Transverse colon (tissue), 4 donors: ENCODE measurements around the gene ZKSCAN4. TPM values are rescaled to one million over a fixed set of nuclear protein-coding genes. Genes with fewer than 3 reads are reported as not detected.

Source experiments
- DNase-seq: peaks from one replicate; pipeline ENCODE4 v3.0.0-alpha.2; 2019
- H3K27ac ChIP-seq, 4 donors: fragments of 200-600 bp; sonication (generic); 2 replicates each; pipeline ENCODE4 v1.5.1; 2016 to 2018; ENCODE audit warnings: inconsistent platforms in 4 of 4
- H3K27me3 ChIP-seq: fragments of 200-600 bp; sonication (generic); 2 replicates; pipeline ENCODE4 v1.5.1; 2017; ENCODE audit warnings: inconsistent platforms
- H3K36me3 ChIP-seq, 4 donors: fragments of 200-600 bp; sonication (generic); 2 replicates each; pipeline ENCODE4 v1.5.1; 2017 to 2019; ENCODE audit warnings: inconsistent platforms in 4 of 4
- H3K4me1 ChIP-seq, 4 donors: fragments of 200-600 bp; sonication (generic); 2 replicates each; pipeline ENCODE4 v1.5.1; 2017 to 2020; ENCODE audit warnings: inconsistent platforms in 4 of 4
- H3K4me3 ChIP-seq, 4 donors: fragments of 200-600 bp; sonication (generic); 1 replicate in 1 of 4; 2 replicates in 3 of 4; pipeline versions ENCODE4 v1.5.1 to v1.6.1; 2017 to 2019; ENCODE audit warnings: inconsistent platforms in 4 of 4
- H3K9me3 ChIP-seq, 2 donors: fragments of 200-600 bp; sonication (generic); 2 replicates each; pipeline ENCODE4 v1.5.1; 2017 to 2019; ENCODE audit warnings: inconsistent platforms in 2 of 2
- EP300 ChIP-seq: sonication (generic); formaldehyde crosslinking; IDR thresholded peaks from one replicate; pipeline ENCODE4 v1.6.1; 2017; ENCODE audit warnings: antibody characterized with exemption, low read depth
- POLR2A ChIP-seq: fragments of 450-650 bp; IDR thresholded peaks from one replicate; pipeline ENCODE4 v1.6.1; 2016; ENCODE audit warnings: antibody characterized with exemption, mild to moderate bottlenecking, moderate library complexity
- POLR2AphosphoS5 ChIP-seq, 3 donors: sonication (generic); formaldehyde crosslinking; IDR thresholded peaks; one replicate each; pipeline ENCODE4 v1.6.1; 2016; ENCODE audit warnings: antibody characterized with exemption in 3 of 3
- WGBS, 2 donors: methylation state at CpG; one replicate each; pipeline ENCODE4 v1.1.5; 2018; ENCODE audit warnings: low coverage in 1 of 2; 5-methylcytosine and 5-hydroxymethylcytosine counted together
- in situ Hi-C, 4 donors: fragments of 200-750 bp; cut with MboI; loops; one replicate each; pipeline versions ENCODE4 v1.15.0 to v1.15.1; 2017; ENCODE audit warnings: low sequenced_read_pairs in 3 of 4, low pct_ligation_motif_present in 1 of 4, low pct_unique_long_range_greater_than_20kb in 1 of 4
- intact Hi-C: fragments of 100-400 bp; cut with DNase I; formaldehyde crosslinking; loops from one replicate; pipeline ENCODE4 v1.15.1; 2023; ENCODE audit warnings: low total_unique reads
- total RNA-seq, 4 donors: library from RNA; depleted of rRNA; stranded (reverse); fragments of >200 nt; gene quantifications; one replicate each; pipeline ENCODE4 v1.1.0, GENCODE V29; 2016
- TF ChIP-seq, protein P1 (sequence below), 5 experiments: fragments of 200-600 bp in 3 of 5; fragments of 450-650 bp in 2 of 5; sonication (generic) in 3 of 5; IDR thresholded peaks; 1 replicate in 2 of 5; 2 replicates in 3 of 5; pipeline ENCODE4 v1.5.1; 2016 to 2017; ENCODE audit warnings: antibody characterized with exemption in 5 of 5, inconsistent platforms in 3 of 5, mild to moderate bottlenecking in 2 of 5, moderate library complexity in 1 of 5

The ZKSCAN4 gene
- total RNA-seq, 4 donors from 2014 or later, result 0.60 to 9.0 (median 4.9) TPM

DNA sequence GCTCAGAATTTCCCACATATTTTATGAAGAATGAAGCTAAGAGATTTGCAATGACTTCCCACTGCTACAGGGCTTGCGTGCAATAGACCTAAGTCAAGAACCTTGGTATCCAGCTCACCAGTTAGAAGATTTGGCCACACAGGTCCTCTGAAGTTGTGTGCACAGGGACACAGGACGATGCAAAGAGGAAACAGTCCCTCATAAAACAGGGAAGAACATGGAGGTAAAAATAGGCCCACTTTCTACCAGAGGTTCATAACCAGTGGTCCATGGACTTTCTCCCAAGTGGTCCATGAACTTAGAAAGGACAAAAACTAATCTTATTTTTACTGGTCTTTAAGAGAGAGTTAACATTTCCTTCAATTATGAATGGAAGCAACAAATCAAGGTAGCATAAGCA lies 1.3 kb downstream of the ZKSCAN4 start:
- Histone ChIP-seq H3K27ac (no peak overlapping the region), H3K27me3 (peaks cover 14% of the 10 kb centered on the region), H3K4me1 (peaks cover 11 to 17% (median 15%) of the 10 kb centered on the region in 4 donors), H3K36me3 (peaks cover 0 to 7% (median 3%) of the 10 kb centered on the region in 4 donors), H3K9me3 (no peaks in the 10 kb centered on the region), H3K4me3 (no peak overlapping the region)
- no peak for DNase-seq
- WGBS, 2 donors, result 74% methylated on average over 2 of the region's 2 CpGs; no CpG with 5 or more reads in 1 of the 2 donors
- intact Hi-C loops, result loop anchor here (10.0 kb wide), 1 partner anchor 106 kb away; the partner anchor contains the start of gene ZKSCAN8
- TF ChIP-seq EP300 (no peak), POLR2A (no peak), POLR2AphosphoS5 (IDR thresholded peaks at IDR 0.05) (no peak)
- TF ChIP-seq, protein P1, sequence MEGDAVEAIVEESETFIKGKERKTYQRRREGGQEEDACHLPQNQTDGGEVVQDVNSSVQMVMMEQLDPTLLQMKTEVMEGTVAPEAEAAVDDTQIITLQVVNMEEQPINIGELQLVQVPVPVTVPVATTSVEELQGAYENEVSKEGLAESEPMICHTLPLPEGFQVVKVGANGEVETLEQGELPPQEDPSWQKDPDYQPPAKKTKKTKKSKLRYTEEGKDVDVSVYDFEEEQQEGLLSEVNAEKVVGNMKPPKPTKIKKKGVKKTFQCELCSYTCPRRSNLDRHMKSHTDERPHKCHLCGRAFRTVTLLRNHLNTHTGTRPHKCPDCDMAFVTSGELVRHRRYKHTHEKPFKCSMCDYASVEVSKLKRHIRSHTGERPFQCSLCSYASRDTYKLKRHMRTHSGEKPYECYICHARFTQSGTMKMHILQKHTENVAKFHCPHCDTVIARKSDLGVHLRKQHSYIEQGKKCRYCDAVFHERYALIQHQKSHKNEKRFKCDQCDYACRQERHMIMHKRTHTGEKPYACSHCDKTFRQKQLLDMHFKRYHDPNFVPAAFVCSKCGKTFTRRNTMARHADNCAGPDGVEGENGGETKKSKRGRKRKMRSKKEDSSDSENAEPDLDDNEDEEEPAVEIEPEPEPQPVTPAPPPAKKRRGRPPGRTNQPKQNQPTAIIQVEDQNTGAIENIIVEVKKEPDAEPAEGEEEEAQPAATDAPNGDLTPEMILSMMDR (IDR thresholded peaks at IDR 0.05), result no peak
- in situ Hi-C loops, result loop anchor here in 1 of 4 donors (25.0 kb wide), 1 partner anchor 112 kb away; no protein-coding TSS in a partner anchor

DNA sequence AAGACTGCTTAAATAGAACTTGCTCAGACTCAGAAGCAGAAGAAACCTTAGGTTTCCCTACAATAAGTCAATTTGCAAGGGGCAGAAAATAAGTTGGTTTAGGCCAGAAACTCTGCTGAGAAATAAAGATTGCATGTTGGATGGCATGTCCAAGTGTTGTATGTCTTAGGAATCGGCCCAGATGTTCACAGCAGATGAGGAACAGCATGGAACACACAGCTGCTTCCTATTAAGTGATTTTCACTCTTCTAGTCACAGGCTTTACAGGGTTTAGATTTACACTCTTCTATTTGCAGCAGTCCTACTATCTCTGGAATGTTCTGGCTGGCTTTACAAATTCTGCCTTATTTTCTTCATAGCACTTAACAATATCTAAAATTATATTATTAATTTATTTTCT lies 3.2 kb downstream of the ZKSCAN4 start:
- Histone ChIP-seq H3K27me3 (no peaks in the 10 kb centered on the region), H3K4me1 (peaks cover 11 to 17% (median 15%) of the 10 kb centered on the region in 4 donors), H3K4me3 (no peak overlapping the region), H3K36me3 (peaks cover 0 to 20% (median 9%) of the 10 kb centered on the region in 4 donors), H3K27ac (no peak overlapping the region), H3K9me3 (no peaks in the 10 kb centered on the region)
- 70 to 86% methylated on average over 1 of the region's 1 CpG for WGBS, 2 donors
- intact Hi-C loops, result no loop called here
- in situ Hi-C loops, result no loop called here
- TF ChIP-seq EP300 (no peak), POLR2AphosphoS5 (IDR thresholded peaks at IDR 0.05) (no peak), POLR2A (no peak)
- TF ChIP-seq, protein P1 (IDR thresholded peaks at IDR 0.05), result no peak
- DNase-seq, result no peak

GRCh38 chr6:28245206-28245941 lies 6.7 kb downstream of the ZKSCAN4 start:
- Histone ChIP-seq H3K36me3 (peaks cover 0 to 20% (median 9%) of the 10 kb centered on the region in 4 donors), H3K4me1 (peaks cover 0 to under 1% (median 0%) of the 10 kb centered on the region in 4 donors), H3K9me3 (no peaks in the 10 kb centered on the region), H3K27ac (no peak overlapping the region), H3K4me3 (no peak overlapping the region), H3K27me3 (no peaks in the 10 kb centered on the region)
- no peak for DNase-seq
- intact Hi-C loops (no loop called here), in situ Hi-C loops (no loop called here)
- 92 to 100% methylated on average over 2 to 6 of the region's 6 CpGs for WGBS, 2 donors
- TF ChIP-seq POLR2AphosphoS5 (IDR thresholded peaks at IDR 0.05) (no peak), POLR2A (no peak)
- TF ChIP-seq, protein P1 (IDR thresholded peaks at IDR 0.05), result no peak

GRCh38 chr6:28243946-28244345 lies 8.1 kb downstream of the ZKSCAN4 start:
- TF ChIP-seq POLR2A, result no peak
- no peak for TF ChIP-seq EP300
- no peak for TF ChIP-seq POLR2AphosphoS5 (IDR thresholded peaks at IDR 0.05)
- TF ChIP-seq, protein P1 (IDR thresholded peaks at IDR 0.05), result no peak
- in situ Hi-C loops, result no loop called here
- Histone ChIP-seq H3K4me3 (no peak overlapping the region), H3K36me3 (peaks cover 0 to 20% (median 9%) of the 10 kb centered on the region in 4 donors), H3K9me3 (no peaks in the 10 kb centered on the region), H3K4me1 (no peaks in the 10 kb centered on the region), H3K27me3 (no peaks in the 10 kb centered on the region), H3K27ac (no peak overlapping the region)
- no peak for DNase-seq
- intact Hi-C loops, result no loop called here
- WGBS, 2 donors, result 94 to 96% methylated on average over 3 of the region's 3 CpGs
